ENCODE results near the gene FREM1. TPM values are rescaled to one million over a fixed set of nuclear protein-coding genes. Genes with fewer than 3 reads are reported as not detected.

FREM1 gene
- total and polyA plus RNA-seq, 12 donors = 2.8 to 24.1 (median 7.1) TPM

DNA sequence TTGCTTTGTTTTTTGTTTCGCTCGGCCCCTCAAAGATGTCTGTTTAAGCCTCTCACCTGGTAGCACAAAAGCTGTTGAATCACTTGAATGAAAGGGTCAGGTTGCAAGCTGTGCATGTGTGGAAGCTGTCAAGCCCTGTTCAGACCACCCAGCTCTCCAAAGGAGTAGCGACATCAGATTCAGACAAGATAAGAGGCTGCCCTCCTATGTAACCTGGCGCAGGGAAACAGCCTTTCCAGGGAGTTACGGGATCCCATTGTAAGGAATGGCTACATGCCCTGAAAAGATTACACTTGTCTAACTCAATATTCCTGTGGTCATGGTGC, 2.9 kb downstream of the FREM1 start:
- Histone ChIP-seq H3K9me3 (replicated peaks in 1 of 3) (no peaks in the 10 kb centered on the region), H3K27ac (peak overlapping the region in 1 of 5 donors; percentile 21), H3K4me1 (replicated peaks in 1 of 2) (no peaks in the 10 kb centered on the region), H3K36me3 (replicated peaks in 1 of 2) (no peaks in the 10 kb centered on the region), H3K27me3 (no peaks in the 10 kb centered on the region), H3K4me3 (peak overlapping the region in 1 of 4 donors; percentile 7)
- WGBS, 4 donors = 76 to 80% (median 78%) methylated on average over 5 of the region's 5 CpGs
- DNase-seq = no peak
- intact Hi-C loops (cut with DNase I) = no loop called here
- TF ChIP-seq, protein P1, sequence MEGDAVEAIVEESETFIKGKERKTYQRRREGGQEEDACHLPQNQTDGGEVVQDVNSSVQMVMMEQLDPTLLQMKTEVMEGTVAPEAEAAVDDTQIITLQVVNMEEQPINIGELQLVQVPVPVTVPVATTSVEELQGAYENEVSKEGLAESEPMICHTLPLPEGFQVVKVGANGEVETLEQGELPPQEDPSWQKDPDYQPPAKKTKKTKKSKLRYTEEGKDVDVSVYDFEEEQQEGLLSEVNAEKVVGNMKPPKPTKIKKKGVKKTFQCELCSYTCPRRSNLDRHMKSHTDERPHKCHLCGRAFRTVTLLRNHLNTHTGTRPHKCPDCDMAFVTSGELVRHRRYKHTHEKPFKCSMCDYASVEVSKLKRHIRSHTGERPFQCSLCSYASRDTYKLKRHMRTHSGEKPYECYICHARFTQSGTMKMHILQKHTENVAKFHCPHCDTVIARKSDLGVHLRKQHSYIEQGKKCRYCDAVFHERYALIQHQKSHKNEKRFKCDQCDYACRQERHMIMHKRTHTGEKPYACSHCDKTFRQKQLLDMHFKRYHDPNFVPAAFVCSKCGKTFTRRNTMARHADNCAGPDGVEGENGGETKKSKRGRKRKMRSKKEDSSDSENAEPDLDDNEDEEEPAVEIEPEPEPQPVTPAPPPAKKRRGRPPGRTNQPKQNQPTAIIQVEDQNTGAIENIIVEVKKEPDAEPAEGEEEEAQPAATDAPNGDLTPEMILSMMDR (IDR thresholded peaks at IDR 0.05) = no peak
- TF ChIP-seq POLR2A (IDR thresholded peaks at IDR 0.05) = no peak

DNA sequence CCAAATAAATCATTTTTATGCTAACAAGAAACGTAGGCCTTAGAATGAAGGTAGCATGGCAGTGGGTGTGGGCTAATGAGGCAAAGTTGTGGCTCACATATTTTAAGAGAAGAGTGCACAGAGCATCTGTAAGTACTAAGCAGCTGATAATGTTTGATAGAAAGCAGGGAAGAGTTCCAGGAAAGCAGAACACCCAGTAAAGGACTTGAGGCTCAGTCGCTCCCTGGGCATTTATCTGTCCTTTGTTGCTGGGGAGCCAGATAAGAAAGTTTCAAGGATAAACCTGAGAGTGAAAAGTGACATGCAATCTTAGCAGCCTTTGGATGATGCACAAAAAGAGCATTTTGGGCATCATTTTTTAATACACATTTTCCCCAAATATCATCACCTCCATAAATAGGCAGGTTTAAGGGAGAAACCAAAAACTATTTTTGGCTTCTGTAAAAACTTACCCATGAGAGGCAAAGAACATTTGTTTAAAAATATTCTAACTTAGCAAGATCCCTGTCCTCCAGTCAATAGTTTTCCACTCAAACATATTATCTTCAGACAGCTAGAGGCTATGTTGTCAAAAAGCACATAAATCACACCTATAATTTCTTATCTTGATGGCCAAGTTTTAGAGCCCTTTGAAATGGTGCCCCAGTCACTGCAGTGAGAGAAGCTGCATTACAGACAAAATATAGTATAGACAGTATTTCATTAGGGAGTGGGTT, 3.4 kb downstream of the FREM1 start:
- WGBS, 4 donors = 45 to 51% (median 48%) methylated on average over 2 of the region's 2 CpGs
- H3K4me1 ChIP-seq (replicated peaks in 1 of 2) = no peaks in the 10 kb centered on the region
- intact Hi-C loops (cut with DNase I) = no loop called here
- H3K27me3 ChIP-seq = no peaks in the 10 kb centered on the region
- no peaks in the 10 kb centered on the region for H3K36me3 ChIP-seq (replicated peaks in 1 of 2)
- no peak for DNase-seq
- H3K4me3 ChIP-seq = peak overlapping the region in 1 of 4 donors; percentile 7
- no peaks in the 10 kb centered on the region for H3K9me3 ChIP-seq (replicated peaks in 1 of 3)
- TF ChIP-seq, protein P1 (IDR thresholded peaks at IDR 0.05) = no peak
- no peak for TF ChIP-seq POLR2A (IDR thresholded peaks at IDR 0.05)
- H3K27ac ChIP-seq = peak overlapping the region in 1 of 5 donors; percentile 21

DNA sequence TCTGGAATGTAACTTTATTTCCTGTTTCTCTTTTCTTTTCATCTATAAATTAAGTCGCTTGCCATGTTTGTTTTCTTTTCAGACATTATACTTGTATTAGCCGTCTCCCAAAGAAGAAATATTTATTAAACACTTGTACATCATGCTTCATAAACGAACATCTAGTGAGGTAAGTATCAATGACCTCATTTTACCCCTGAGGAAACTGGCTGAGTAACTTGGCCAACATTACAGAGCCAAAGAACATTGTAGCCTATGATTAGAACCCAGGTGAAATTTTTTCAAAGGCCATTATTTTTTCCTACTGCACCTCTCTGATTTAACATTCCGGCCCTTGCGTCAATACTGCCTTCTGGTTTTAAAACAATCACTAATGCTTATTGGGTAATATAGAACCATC, 4.2 kb downstream of the FREM1 start:
- DNase-seq = no peak
- intact Hi-C loops (cut with DNase I) = no loop called here

DNA sequence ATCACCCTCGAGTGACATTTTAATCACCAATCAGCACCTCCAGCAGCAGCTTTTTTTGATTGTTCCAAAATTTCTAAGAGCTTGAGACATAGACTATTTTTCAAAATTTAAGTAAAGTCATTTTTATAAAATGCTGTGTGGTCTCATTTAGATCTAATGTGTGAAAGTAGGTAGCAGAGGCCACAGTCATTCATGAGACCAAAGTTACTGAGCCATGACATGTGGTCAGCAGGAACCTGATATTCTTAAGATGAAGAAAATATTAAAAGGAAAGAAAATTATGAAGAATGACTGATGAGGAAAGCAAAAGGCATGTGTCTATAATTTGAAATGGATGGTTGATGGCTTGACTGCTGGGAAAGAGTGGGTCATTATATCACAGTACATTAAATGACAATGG, 7.2 kb downstream of the FREM1 start:
- no peak overlapping the region for H3K4me3 ChIP-seq
- no peaks in the 10 kb centered on the region for H3K27me3 ChIP-seq
- no peaks in the 10 kb centered on the region for H3K4me1 ChIP-seq (replicated peaks in 1 of 2)
- no peak overlapping the region for H3K27ac ChIP-seq
- WGBS, 4 donors = 54 to 70% (median 57%) methylated on average over 1 of the region's 1 CpG
- no peaks in the 10 kb centered on the region for H3K36me3 ChIP-seq (replicated peaks in 1 of 2)
- intact Hi-C loops (cut with DNase I) = no loop called here
- no peak for TF ChIP-seq POLR2A (IDR thresholded peaks at IDR 0.05)
- TF ChIP-seq, protein P1 (IDR thresholded peaks at IDR 0.05) = no peak
- no peaks in the 10 kb centered on the region for H3K9me3 ChIP-seq (replicated peaks in 1 of 3)
- no peak for DNase-seq

More for the DNA sequence above, 4.2 kb downstream of the FREM1 start:
- Histone ChIP-seq H3K36me3 (replicated peaks in 1 of 2) (no peaks in the 10 kb centered on the region), H3K4me3 (no peak overlapping the region), H3K9me3 (replicated peaks in 1 of 3) (no peaks in the 10 kb centered on the region), H3K4me1 (replicated peaks in 1 of 2) (no peaks in the 10 kb centered on the region), H3K27me3 (no peaks in the 10 kb centered on the region), H3K27ac (no peak overlapping the region)
- WGBS, 4 donors = 71 to 80% (median 77%) methylated on average over 5 of the region's 5 CpGs
- TF ChIP-seq POLR2A (IDR thresholded peaks at IDR 0.05) = no peak
- TF ChIP-seq, protein P1 (IDR thresholded peaks at IDR 0.05) = no peak

All from adrenal gland (tissue), 12 donors.